ENCODE data around the gene DDX49.
A peak's percentile ranks its signal among the peaks of the same experiment; 100 is the strongest.

Gene DDX49

DNA sequence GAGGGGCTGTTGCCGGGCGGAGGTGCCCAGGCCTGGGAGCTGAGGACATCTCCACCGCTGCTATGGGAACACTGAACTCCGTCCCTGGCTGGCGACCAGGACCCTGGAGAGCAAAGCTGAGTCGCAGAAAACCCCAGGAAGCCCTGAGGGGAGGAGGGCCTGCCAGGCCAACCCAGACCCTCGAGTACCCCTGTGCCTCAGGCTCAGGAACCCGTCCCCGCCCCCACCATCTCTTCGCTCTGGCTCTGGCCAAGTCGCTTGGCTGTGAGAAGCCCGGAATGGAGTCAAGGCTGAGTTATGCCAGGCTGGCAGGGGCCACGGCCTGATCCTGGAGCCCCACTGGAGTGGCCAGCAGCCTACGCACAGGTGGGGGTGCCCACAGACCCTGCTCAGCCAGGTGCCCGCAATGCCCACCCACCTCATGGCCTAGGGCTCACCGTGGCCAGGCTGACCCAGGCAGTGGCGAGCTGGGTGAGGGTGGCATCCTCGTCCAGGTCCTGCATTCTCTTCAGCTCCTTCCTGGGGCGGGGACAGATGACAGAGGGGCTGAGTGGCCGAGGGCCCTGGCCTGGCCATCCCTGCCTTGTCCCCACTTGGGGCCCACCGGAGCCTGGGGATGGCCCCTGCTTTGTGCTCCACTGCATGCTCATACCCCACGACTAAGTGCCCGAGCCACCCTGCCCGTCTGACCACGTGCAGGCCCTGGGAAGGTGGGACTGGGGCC, 15.0 kb upstream of the DDX49 start:
- Histone ChIP-seq H3K4ac (ENCODE audit: low read length) (no peak overlapping the region), H2BK15ac (ENCODE audit: low read length) (no peak overlapping the region), H2BK120ac (ENCODE audit: low read depth, low read length) (no peak overlapping the region), H4K8ac (ENCODE audit: low read depth, low read length) (no peak overlapping the region), H4K91ac (ENCODE audit: low read depth, low read length, poor library complexity) (no peak overlapping the region), H3K4me1 (ENCODE audit: control insufficient read depth in 2 of 2, insufficient read depth in 1 of 2, low read depth in 1 of 2, low read length in 2 of 2) (no peaks in the 10 kb centered on the region), H2AFZ (ENCODE audit: low read length) (no peak overlapping the region), H3K27ac (replicated peaks; ENCODE audit: low read length) (no peak overlapping the region), H3K9ac (ENCODE audit: low read depth, low read length, poor library complexity) (no peak overlapping the region), H3K36me3 (replicated peaks in 1 of 2; ENCODE audit: control insufficient read depth in 2 of 2, insufficient read depth in 2 of 2, low read length in 2 of 2) (peaks cover 33 to 82% of the 10 kb centered on the region in 2 donors), H3K79me1 (ENCODE audit: low read depth, low read length) (peaks cover 7% of the 10 kb centered on the region), H3K27me3 (ENCODE audit: control insufficient read depth in 3 of 3, insufficient read depth in 3 of 3, low read depth in 1 of 3, low read length in 3 of 3) (no peaks in the 10 kb centered on the region), H3K14ac (ENCODE audit: low read length) (no peak overlapping the region), H2BK12ac (ENCODE audit: low read length) (no peak overlapping the region), H2AK5ac (ENCODE audit: low read depth, low read length) (no peak overlapping the region), H3K4me3 (ENCODE audit: low read length in 2 of 2) (no peak overlapping the region), H2BK5ac (ENCODE audit: low read length) (peak overlapping the region; percentile 39), H3K18ac (ENCODE audit: low read length) (no peak overlapping the region), H3K9me3 (replicated peaks in 1 of 2; ENCODE audit: control insufficient read depth in 2 of 2, insufficient read depth in 1 of 2, low read depth in 1 of 2, low read length in 2 of 2) (peaks cover 0 to 6% of the 10 kb centered on the region in 2 donors), H3K23ac (ENCODE audit: low read depth, low read length, poor library complexity) (no peak overlapping the region), H3K4me2 (ENCODE audit: insufficient read depth, low read length, poor library complexity, severe bottlenecking) (no peak overlapping the region)
- no CpG with 5 or more reads among the region's 25 CpGs for WGBS, 2 donors (ENCODE audit: extremely low coverage in 2 of 2, insufficient read length in 2 of 2, insufficient replicate concordance in 1 of 2)
- no peak for DNase-seq (ENCODE audit: low spot score)

DNA sequence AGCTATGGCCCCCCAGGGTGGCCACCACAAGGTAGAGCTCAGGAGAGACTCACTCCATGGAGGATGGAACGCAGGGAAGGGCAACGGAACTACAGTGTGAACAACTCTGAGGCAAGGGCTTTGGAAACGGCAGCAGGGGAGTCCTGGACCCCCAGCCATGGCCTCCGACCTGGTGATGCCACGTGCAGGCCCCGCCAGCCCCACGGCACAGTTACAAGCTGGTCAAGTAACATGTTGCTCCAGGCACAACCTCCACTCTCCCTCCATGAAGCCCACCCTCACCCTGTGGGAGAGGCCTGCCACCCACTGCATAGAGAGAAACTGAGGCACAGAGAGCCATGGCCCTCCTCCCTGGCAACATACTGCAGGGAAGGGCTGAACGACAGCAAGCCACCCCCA, 14.5 kb upstream of the DDX49 start:
- Histone ChIP-seq H3K4me2 (ENCODE audit: insufficient read depth, low read length, poor library complexity, severe bottlenecking) (no peak overlapping the region), H3K4ac (ENCODE audit: low read length) (peak overlapping the region; percentile 66), H3K4me3 (ENCODE audit: low read length in 2 of 2) (no peak overlapping the region), H3K23ac (ENCODE audit: low read depth, low read length, poor library complexity) (peak overlapping the region; percentile 43), H3K9me3 (replicated peaks in 1 of 2; ENCODE audit: control insufficient read depth in 2 of 2, insufficient read depth in 1 of 2, low read depth in 1 of 2, low read length in 2 of 2) (peaks cover 0 to 6% of the 10 kb centered on the region in 2 donors), H3K4me1 (ENCODE audit: control insufficient read depth in 2 of 2, insufficient read depth in 1 of 2, low read depth in 1 of 2, low read length in 2 of 2) (no peaks in the 10 kb centered on the region), H4K91ac (ENCODE audit: low read depth, low read length, poor library complexity) (peak overlapping the region; percentile 30), H2BK5ac (ENCODE audit: low read length) (peak overlapping the region; percentile 39), H3K27ac (replicated peaks; ENCODE audit: low read length) (no peak overlapping the region), H3K36me3 (replicated peaks in 1 of 2; ENCODE audit: control insufficient read depth in 2 of 2, insufficient read depth in 2 of 2, low read length in 2 of 2) (peaks cover 30 to 82% of the 10 kb centered on the region in 2 donors), H2BK12ac (ENCODE audit: low read length) (no peak overlapping the region), H2AK5ac (ENCODE audit: low read depth, low read length) (no peak overlapping the region), H3K27me3 (ENCODE audit: control insufficient read depth in 3 of 3, insufficient read depth in 3 of 3, low read depth in 1 of 3, low read length in 3 of 3) (no peaks in the 10 kb centered on the region), H3K9ac (ENCODE audit: low read depth, low read length, poor library complexity) (peak overlapping the region; percentile 21), H3K14ac (ENCODE audit: low read length) (peak overlapping the region; percentile 71), H3K79me1 (ENCODE audit: low read depth, low read length) (peaks cover 7% of the 10 kb centered on the region), H2AFZ (ENCODE audit: low read length) (no peak overlapping the region), H3K18ac (ENCODE audit: low read length) (no peak overlapping the region), H2BK120ac (ENCODE audit: low read depth, low read length) (no peak overlapping the region), H4K8ac (ENCODE audit: low read depth, low read length) (no peak overlapping the region), H2BK15ac (ENCODE audit: low read length) (no peak overlapping the region)
- DNase-seq (ENCODE audit: low spot score) = no peak
- WGBS, 2 donors (ENCODE audit: extremely low coverage in 2 of 2, insufficient read length in 2 of 2, insufficient replicate concordance in 1 of 2) = no CpG with 5 or more reads among the region's 8 CpGs

DNA sequence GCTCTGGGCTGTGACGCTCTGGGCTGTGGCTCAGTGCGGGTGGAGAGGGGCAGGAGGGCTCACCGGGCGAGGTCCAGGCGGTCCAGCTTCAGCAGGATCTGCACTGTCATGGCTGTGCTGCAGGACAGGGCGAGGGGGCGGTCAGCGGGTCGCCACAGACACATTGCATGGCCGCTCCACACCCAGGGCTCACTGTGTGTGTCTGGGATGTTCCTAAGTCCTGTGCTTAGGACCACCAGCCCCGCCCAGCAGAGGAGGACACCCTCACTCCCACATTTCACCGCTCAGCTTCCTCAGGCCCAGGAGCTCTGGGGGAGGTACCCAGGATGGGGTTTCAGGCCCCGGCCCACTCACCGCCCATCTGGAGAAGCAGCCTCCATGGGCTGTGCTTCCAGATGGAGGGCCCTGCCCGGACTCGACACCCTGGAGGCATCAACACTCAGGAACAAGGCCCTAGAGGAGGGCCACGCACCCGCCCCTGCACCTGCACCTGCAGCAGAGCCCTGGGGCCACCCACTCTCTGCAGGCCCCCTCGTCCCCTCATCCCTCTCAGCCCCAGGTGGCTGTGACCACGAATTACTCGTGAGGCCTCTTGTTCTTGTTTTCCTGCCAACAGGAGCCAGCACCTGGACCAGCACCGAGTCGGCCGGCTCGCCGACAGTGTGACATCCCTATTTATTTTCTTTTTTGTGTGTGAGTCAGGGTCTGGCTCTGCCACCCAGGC, 13.8 kb upstream of the DDX49 start:
- no CpG with 5 or more reads among the region's 26 CpGs for WGBS, 2 donors (ENCODE audit: extremely low coverage in 2 of 2, insufficient read length in 2 of 2, insufficient replicate concordance in 1 of 2)
- peaks cover 32 to 82% of the 10 kb centered on the region in 2 donors for H3K36me3 ChIP-seq (replicated peaks in 1 of 2; ENCODE audit: control insufficient read depth in 2 of 2, insufficient read depth in 2 of 2, low read length in 2 of 2)

More for the DNA sequence above, 13.8 kb upstream of the DDX49 start:
- Histone ChIP-seq H3K14ac (ENCODE audit: low read length) (peak overlapping the region; percentile 71), H3K79me1 (ENCODE audit: low read depth, low read length) (peaks cover 7% of the 10 kb centered on the region), H3K4me1 (ENCODE audit: control insufficient read depth in 2 of 2, insufficient read depth in 1 of 2, low read depth in 1 of 2, low read length in 2 of 2) (no peaks in the 10 kb centered on the region), H2BK5ac (ENCODE audit: low read length) (no peak overlapping the region), H3K4me3 (ENCODE audit: low read length in 2 of 2) (no peak overlapping the region), H3K4me2 (ENCODE audit: insufficient read depth, low read length, poor library complexity, severe bottlenecking) (no peak overlapping the region), H3K4ac (ENCODE audit: low read length) (peak overlapping the region; percentile 66), H3K27ac (replicated peaks; ENCODE audit: low read length) (no peak overlapping the region), H2AK5ac (ENCODE audit: low read depth, low read length) (no peak overlapping the region), H2AFZ (ENCODE audit: low read length) (no peak overlapping the region), H3K9ac (ENCODE audit: low read depth, low read length, poor library complexity) (peak overlapping the region; percentile 21), H4K8ac (ENCODE audit: low read depth, low read length) (no peak overlapping the region), H2BK12ac (ENCODE audit: low read length) (no peak overlapping the region), H3K27me3 (ENCODE audit: control insufficient read depth in 3 of 3, insufficient read depth in 3 of 3, low read depth in 1 of 3, low read length in 3 of 3) (no peaks in the 10 kb centered on the region), H2BK15ac (ENCODE audit: low read length) (no peak overlapping the region), H3K9me3 (replicated peaks in 1 of 2; ENCODE audit: control insufficient read depth in 2 of 2, insufficient read depth in 1 of 2, low read depth in 1 of 2, low read length in 2 of 2) (peaks cover 0 to 6% of the 10 kb centered on the region in 2 donors), H3K18ac (ENCODE audit: low read length) (no peak overlapping the region), H4K91ac (ENCODE audit: low read depth, low read length, poor library complexity) (no peak overlapping the region), H3K23ac (ENCODE audit: low read depth, low read length, poor library complexity) (peak overlapping the region; percentile 43), H2BK120ac (ENCODE audit: low read depth, low read length) (no peak overlapping the region)
- no peak for DNase-seq (ENCODE audit: low spot score)

Measured in neuronal stem cell (in vitro differentiated cells).